ENCODE measurements around the gene PTPRM. TPM values are rescaled to one million over a fixed set of nuclear protein-coding genes. Genes with fewer than 3 reads are reported as not detected.
"Not testable (repeated sequence)": the region's sequence is repeated elsewhere in the genome, so short reads cannot be mapped to it uniquely, and the experiment has no call there.

The PTPRM gene
- total RNA-seq, 2 donors from 2014 or later, result 12.3 to 15.9 TPM

DNA sequence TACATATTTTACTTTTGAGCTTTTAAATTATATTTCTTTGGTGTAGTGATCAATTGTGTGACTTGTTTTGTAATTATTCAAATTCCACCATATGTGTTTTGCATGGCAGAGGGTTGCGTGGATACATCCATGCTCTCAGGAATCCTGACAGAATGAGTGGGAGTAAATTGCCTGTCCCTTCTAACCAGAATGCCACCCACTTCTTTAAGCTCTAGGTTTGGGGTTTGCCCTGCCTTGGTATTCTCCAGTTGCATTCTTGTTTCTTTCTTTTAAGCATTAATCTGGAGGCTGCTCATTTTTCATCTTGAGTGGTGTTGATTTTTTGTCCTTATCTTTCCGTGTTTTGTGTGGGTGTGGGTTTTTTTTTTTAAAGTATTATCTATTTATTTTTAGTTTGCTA, 360.0 kb downstream of the PTPRM start:
- intact Hi-C loops (cut with DNase I, micrococcal nuclease), result no loop called here
- ATAC-seq (no peak), DNase-seq (no peak)

DNA sequence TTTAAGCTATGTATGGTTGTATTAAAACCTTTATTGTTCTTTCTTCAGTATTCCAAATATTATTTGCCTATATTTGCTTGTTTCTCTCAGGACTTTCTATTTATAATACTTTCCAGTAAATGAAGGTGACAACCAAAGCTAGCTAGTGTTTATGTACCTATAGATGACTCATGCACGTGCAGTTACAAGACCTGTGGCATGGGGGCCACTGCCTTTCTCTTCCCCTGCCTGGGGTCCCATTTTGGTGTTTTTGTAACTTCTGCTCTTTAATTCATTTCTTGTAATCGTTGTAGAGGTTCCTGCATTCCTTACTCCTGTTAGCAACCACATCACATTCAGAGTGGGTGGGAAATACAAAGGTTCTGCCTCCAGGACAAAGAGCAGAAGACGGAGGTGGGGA, 364.6 kb downstream of the PTPRM start:
- DNase-seq, result no peak
- ATAC-seq, result no peak
- intact Hi-C loops (cut with DNase I, micrococcal nuclease), result no loop called here

DNA sequence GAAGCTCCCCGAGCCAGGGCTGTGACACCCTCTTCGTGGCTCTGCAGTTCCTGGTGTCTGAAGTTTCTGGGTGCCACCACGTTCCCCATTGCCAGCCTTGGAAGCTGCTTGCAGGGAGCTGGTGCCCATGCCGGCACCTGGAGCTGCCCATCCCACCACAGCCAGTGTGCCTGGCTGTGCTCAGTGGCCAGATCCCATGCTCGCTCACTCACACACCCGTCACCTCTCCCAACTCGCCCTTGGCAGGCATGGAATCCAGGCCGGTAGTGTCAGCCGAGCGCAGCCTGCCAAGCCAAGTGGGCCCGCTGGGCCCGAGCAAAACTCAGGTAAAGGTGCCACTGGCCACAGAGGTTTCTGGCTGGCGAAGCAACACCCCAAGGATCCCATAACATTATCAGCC, 370.2 kb downstream of the PTPRM start:
- no peak for DNase-seq
- no peak for ATAC-seq

DNA sequence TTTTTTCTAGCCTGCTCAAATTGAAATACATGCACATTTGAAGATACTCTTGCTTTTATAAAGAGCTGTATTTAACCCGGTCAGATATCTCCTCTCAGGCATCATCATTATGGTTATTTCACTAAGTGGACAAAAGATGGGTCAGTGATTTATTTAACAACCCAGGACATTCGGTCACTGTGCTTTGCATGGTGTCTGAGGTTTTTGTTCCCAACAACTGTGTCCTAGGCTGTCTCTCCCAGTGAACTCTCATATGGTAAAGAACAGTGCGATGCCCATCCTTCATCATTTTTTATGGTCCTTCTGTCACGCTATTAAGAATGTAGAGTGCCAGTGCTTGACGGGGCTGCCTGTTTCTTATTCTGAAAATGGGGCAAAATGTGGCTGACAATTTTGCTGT, 372.4 kb downstream of the PTPRM start:
- no peak for DNase-seq
- intact Hi-C loops (cut with DNase I, micrococcal nuclease), result no loop called here
- no peak for ATAC-seq

More for the DNA sequence above, 370.2 kb downstream of the PTPRM start:
- intact Hi-C loops (cut with DNase I, micrococcal nuclease), result no loop called here

DNA sequence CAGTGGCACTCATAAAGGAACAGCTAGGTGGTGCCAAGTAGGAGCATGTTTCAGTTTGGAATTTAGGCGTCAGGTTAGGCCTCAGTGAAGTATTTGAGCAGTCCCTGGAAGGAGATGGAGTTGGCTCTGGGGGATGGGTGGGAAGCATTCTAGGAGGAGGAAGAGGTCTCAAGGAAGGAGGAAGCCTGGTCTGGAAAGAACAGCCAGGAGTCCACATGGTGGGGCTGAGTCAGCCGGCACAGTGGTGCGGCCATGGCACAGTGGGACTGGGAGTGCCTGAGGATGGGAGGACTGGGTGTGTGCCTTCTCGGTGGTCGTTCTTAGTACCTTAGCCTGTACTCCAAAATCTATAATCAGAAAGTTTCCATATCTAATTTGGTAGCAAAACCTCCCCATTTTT, 373.3 kb downstream of the PTPRM start:
- DNase-seq (no peak), ATAC-seq (no peak)
- intact Hi-C loops (cut with DNase I, micrococcal nuclease), result no loop called here

DNA sequence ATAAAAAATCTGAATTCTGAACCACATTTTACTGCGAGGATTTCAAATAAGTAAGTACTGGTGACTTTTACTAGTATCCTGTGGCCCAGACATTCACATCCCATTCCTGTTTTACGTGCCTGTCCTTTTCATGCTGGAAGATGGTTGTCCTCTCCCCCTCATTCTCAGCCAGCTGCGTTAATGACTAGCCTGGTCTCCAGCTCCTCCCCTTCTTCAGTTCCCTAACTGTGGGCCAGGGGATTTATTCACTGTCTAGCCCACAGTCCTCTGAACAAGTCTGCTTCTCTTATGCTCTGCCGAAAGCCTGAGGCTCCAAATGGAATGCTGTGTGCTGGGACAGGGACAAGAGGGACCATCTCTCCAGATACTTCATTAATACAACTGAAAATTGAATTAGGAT, 373.9 kb downstream of the PTPRM start:
- no peak for ATAC-seq
- intact Hi-C loops (cut with DNase I, micrococcal nuclease), result no loop called here

DNA sequence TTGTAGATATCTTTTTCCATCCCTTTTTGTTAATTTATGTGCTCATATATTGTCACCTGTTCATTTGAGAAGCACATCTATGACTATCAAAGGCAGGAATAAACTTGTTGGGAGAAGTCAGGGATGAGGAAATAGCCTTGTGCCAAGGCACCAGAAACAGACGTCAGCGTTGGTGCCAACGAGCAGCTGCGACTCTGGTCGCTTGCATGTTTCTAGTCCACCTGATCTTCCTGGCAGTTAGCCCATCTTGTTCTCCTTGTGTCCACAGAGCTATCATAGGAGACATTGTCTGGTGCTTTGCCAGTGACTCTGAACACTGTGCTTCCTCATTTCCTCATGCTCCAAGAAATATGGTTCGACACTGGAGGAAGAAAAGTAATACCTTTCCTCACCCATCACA, 374.4 kb downstream of the PTPRM start:
- DNase-seq (peak; percentile 56 to 81), ATAC-seq (peak; percentile 96)
- intact Hi-C loops (cut with DNase I, micrococcal nuclease), result no loop called here

More for the DNA sequence above, 373.9 kb downstream of the PTPRM start:
- no peak for DNase-seq

DNA sequence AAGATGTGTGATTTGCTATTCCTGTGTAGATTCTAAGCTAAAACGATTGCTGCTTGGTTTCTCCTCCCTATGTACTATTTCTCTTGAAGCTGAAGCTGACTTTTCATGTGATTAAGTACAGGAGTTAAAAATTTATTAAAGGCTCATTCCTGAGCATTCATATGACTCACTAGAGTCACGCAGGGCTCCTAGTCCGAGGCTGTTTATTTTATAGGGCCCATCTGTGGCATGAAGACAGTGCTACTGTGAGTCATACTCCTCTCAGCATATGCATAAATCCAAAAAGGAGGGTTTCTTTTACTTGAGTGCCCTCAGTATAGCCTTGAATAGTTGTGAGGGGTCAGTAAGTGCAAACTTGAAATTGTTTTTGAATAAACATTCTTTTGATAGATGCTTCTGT, 378.8 kb downstream of the PTPRM start:
- intact Hi-C loops (cut with DNase I, micrococcal nuclease), result no loop called here
- DNase-seq (no peak), ATAC-seq (peak; percentile 23)

DNA sequence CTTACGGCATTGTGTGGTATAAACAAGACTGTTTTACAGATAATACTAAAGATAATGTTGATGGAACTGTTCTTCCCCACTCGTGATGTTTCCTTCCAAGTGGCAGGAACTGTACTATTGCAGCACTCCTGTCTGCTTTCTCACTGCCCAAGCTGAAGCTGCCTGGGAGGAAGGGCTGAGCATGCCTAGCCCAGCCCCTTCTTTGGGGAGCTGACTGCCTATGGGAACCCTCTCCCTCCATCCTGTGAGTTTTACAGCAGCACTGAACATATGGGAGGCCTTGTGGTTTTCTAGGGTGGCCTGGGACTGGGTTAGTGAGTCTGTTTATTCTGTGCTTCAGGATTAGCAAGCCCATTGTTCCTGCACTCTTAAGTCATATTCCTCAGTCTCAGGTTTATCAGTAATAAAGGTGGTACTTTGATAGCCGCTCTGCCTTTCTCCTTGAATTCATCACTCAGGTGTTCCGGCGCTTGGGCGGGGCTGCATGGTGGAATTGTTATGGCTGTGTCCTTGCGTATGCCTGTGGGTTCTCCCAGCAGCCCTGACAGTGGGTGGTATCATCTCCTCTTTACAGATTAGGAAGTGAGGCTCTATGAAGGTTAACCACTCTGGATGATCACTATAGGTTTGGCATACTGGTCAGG, 379.7 kb downstream of the PTPRM start:
- peak; percentile 60 for ATAC-seq
- intact Hi-C loops (cut with DNase I, micrococcal nuclease), result no loop called here
- peak; percentile 34 to 38 for DNase-seq

DNA sequence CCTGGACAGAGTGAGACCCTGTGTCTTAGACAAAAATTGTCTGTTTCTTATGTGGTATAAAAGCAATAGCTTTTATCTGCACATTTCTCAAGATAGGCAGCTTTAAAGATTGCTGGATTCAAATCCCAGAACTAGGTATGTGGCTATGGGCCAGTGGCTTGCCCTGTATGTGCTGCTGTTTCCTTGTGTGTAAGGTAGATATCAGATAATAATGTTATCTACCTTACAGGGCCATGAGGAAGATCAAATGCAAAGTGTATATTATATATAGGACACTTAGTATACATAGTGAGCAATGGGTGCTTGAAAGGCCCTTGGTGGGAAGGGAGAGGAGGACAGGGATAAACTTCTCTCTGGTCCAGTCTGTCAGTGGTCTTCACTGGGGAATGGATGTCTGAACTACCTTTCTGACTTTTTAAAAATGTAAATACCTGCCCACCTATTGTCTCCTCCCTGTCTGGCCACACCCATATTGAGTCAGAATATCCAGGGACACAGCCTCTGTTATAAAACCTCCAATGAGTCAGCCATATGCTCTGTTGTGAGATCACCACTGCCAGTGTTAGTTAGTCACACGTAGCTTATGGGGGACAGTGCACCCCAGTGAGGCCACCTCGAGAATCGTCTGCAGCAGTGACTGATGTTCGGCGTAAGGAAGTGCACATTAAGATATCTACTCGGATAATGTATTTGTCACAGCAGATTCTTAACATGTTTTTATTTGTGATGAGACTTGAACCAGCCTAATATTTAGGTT, 383.4 kb downstream of the PTPRM start:
- DNase-seq, result no peak
- peak; percentile 81 for ATAC-seq
- intact Hi-C loops (cut with DNase I, micrococcal nuclease), result no loop called here

DNA sequence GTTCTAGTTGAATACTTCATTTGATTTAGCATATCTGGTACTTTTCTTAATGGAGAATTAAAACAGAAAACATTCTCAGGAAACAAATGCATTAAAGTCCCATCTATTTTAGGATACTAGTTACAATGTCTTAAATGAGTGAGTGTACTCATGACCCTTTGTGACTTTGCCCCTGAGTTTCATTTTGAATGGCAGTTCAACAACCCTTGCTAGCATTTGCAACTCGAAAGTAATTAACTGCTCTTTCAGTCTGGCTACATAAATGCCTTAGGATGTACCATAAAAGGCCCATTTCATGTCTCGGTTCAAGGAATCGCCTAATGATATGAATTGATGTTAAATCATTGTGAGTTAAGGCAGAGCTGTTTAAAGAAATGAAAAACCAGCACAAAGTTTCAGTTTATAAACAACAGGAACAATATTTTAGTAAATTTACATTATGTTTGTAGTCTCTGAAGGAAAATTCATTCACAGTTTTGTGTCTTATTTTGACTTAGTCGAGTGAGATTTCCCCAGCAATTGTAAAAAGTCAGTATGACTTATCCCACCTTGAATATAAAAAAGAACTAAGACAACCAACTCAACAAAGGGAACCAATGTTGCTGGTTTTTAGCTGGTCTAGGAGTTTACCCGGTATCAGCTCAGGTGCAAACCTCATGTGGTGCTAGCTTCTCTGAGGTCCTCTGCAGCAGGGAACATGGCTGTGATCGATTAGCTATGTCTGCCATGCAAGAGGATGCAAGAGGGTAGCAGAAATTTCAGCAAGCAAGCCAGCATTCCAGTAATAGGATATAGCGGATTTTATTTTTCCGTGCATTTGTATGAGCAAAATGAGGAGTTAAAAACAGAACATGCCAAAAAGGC, 386.2 kb downstream of the PTPRM start:
- intact Hi-C loops (cut with DNase I, micrococcal nuclease), result no loop called here
- peak; percentile 64 for ATAC-seq
- DNase-seq, result no peak

DNA sequence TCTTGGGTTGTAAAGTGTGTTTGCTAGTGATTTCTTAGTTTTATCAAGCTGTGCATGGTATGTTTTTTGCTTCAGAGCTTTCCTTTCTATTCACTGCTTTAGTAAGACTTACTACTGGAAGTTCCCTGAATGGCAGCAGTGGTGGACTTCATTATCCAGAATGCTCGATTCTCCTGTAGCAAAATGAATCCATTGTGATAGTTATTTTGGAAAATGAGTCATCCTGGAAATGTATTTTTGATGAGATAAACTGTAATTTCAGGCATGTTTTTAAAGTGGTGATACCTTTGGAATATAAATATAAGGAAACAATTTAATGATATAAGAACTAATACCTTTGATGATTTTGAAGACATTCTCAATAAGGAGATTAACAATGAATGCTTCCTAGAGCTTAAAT, 387.1 kb downstream of the PTPRM start:
- DNase-seq (no peak), ATAC-seq (no peak)
- intact Hi-C loops (cut with DNase I, micrococcal nuclease), result no loop called here

DNA sequence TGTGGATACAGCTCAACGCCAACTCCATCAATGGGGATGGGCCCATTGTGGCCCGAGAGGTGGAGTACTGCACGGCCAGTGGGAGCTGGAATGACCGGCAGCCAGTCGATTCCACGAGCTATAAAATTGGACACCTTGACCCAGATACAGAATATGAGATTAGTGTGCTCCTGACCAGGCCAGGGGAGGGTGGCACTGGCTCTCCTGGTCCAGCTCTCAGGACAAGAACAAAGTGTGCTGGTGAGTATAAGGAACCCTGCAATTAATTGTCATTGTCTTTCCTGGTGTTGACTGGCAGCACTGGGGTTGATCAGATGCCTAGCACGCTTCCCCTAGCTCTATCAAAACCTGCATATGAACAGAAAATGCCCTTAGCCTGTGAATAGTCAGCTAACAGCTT, 388.1 kb downstream of the PTPRM start:
- no peak for ATAC-seq
- intact Hi-C loops (cut with DNase I, micrococcal nuclease), result no loop called here
- DNase-seq, result no peak

DNA sequence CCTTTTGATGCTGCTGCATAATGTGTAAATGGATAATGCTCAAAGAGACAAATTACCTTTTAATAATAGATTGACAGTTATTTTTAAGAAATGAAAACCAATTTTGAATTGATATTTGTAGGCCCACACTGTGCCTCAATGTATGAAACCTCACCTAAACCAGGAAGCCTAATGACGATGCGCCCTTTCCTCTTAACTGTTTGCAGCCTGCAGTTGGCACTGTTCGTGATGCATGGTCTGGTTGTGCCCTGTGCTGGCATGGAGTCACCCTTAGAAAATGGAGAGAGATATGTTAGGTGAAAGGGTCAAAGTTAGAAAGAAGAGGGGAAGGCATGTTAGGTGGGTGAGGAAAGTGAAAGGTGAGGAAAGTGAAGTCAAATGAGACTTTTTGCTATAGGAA, 390.2 kb downstream of the PTPRM start:
- ATAC-seq (no peak), DNase-seq (no peak)
- intact Hi-C loops (cut with DNase I, micrococcal nuclease), result no loop called here

DNA sequence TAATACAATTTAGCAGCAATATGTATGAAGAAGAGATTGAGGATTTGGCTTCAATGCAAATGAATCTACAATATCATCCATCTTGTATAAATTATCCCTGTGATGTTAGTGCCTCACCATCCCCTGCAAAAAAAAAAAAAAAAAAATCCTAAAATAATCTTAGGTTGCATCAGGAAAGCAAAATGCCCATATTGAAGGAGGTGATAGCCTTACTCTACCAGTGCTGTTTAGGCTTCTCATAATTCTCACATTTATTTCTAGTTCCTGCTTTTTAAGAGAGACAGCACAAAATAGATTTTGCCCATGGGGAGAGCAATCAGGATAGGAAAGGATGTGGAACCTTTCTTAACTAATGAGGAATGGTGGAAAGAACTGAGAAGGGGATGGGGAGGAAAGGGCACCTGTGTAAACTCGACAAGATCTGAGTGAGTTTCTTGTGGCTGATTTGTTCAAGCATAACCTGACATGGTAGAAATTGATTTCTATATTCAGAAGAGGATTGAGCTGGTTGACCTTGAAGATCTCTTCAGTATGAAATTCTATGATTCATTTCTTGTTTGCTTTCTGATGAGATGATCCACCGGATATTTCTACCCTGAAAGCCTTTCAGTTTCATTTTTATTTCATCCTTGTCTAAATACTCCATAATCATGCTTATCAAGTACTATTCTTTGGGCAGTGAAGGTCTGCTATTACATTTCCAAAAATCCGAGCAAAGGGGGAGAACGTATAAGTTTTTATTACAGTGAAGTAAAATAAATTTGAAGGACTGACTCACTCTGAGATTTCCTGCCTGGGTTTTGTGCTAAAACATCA, 391.2 kb downstream of the PTPRM start:
- no peak for ATAC-seq
- intact Hi-C loops (cut with DNase I, micrococcal nuclease), result no loop called here
- no peak for DNase-seq

DNA sequence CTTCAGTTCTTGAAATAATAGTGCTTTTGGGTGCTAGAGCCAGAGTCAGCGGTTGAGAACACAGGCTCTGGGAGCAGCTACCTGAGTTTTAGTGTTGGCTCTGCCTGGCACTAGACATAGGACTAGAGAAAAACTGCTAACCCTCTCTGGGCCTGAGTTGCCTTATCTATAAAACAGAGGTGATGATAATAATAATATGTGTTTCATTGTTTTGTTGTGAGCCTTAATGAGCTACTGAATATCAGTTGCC, 391.7 kb downstream of the PTPRM start:
- intact Hi-C loops (cut with DNase I, micrococcal nuclease), result no loop called here
- DNase-seq (no peak), ATAC-seq (no peak)

DNA sequence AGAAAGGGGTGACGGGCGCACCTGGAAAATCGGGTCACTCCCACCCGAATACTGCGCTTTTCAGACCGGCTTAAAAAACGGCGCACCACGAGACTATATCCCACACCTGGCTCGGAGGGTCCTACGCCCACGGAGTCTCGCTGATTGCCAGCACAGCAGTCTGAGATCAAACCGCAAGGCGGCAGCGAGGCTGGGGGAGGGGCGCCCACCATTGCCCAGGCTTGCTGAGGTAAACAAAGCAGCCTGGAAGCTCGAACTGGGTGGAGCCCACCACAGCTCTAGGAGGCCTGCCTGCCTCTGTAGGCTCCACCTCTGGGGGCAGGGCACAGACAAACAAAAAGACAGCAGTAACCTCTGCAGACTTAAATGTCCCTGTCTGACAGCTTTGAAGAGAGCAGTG, 399.6 kb downstream of the PTPRM start:
- intact Hi-C loops (cut with DNase I, micrococcal nuclease); DNase-seq: not testable (repeated sequence)

DNA sequence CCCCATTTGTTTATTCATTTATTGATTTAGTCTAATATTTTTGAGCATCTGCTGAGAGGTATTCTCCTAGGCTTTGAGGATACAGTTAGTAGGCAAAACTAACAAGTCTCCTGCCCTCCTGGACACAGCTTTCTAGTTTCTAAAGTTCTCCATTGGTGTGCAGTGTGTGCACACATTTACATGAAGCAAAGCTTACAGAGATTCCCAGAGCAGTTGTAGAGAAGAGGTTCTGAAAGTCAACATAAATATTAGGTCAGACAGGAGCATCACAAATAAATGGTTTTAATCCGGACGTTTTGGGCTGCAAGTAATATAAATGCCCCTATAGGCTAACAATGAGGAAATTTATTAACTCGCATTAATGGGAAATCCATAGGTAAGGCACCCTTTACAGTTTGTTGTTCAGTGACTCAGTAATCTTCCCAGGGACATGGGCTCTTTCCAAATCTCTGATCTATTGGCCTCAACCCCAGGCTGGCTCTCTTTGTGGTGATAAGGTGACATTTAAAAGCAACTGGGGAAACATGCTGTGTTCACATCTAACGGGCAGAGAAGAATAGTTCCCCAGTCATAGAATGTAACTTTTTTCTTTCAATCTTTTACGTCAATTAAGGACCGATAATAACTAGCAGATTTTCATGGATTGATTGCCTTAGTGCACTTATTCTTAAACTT, 407.2 kb downstream of the PTPRM start:
- intact Hi-C loops (cut with DNase I, micrococcal nuclease), result no loop called here
- no peak for ATAC-seq
- DNase-seq, result no peak

More for the DNA sequence above, 399.6 kb downstream of the PTPRM start:
- not testable (repeated sequence) for ATAC-seq

DNA sequence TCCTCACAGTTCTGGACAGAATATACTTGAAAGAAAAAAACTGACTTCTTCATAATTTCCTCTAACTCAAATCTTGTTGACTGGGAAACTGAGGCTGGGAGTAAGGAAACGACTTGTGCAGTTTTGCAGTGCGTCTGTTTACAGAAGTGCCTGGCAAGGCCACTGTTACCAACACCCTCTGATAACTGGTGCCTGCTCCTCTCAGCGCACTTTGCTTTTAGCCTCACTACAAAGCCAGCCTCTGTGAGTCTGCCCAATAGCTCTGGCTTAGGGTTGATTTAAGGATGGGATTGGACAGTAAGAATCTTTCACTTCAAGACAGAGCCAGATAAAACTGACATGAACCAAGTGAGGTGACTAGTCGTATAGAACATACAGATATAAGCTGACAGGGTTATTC, 410.8 kb downstream of the PTPRM start:
- intact Hi-C loops (cut with DNase I, micrococcal nuclease), result no loop called here
- no peak for ATAC-seq
- no peak for DNase-seq
